GM15510 (cell line): ENCODE results near the gene HIGD1C.

Experiments
- POLR2A ChIP-seq: IDR thresholded peaks from 3 replicates; pipeline ENCODE4 v1.6.1; 2011; ENCODE audit warnings: borderline replicate concordance; ENCODE audit not compliant: insufficient read length; ENCODE audit errors: extremely low read depth

Gene HIGD1C

GRCh38 chr12:50933459-50934124, 18.8 kb upstream of the HIGD1C start:
- no peak for TF ChIP-seq POLR2A

- no peak for TF ChIP-seq POLR2A
These were observed 17.9 kb upstream of the HIGD1C start for GRCh38 chr12:50934371-50934851.

- no peak for TF ChIP-seq POLR2A
These were observed 17.1 kb upstream of the HIGD1C start for GRCh38 chr12:50934981-50935807.

GRCh38 chr12:50936821-50937530, 15.4 kb upstream of the HIGD1C start:
- TF ChIP-seq POLR2A: no peak

GRCh38 chr12:50937653-50938052, 14.7 kb upstream of the HIGD1C start:
- TF ChIP-seq POLR2A: no peak

DNA sequence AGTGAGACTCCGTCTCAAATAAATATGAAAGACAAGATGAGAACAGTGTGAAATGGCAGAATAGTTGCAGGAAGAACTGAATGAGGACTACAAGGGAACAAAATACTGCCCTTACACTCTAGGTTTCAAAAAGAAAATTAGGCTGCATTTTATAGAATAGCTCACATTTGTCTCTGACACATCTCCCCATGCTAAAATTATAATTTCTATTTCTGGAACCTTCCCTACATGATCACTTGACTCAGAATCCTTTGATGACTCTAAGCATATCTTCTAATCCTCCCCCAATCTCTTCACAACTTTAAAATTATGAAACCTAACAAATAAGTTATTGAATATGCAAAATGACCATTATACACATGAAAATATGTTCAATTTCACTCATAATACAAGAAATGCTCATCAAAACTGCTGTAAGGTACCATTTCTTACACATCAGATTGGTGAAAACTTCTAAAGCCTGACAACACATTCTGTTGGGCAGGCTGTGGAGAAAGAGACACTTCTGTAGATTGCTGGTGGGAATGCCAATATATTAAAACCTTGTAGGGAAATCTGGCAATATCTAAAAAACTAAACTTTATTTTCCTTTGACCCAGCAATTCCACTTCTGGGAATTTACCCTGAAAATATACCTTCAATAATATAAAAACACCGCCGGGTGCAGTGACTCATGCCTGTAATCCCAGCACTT, 4.3 kb upstream of the HIGD1C start:
- no peak for TF ChIP-seq POLR2A

DNA sequence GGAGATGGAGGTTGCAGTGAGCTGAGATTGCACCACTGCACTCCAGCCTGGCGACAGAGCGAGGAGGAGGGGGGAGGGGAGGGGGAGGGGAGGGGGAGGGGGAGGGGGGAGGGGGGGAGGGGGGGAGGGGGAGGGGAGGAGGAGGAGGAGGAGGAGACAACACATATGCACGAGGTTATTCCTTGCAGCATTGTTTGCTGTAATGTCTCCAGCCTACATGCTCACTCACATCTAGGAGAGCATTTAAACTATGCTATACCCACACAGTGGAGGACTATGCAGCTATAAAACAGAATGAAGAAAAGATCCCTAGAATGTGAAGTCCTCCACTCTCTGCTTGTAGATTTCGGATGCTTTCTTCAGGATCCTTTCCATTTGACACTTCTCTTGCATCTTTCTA, 3.5 kb upstream of the HIGD1C start:
- TF ChIP-seq POLR2A: no peak

- TF ChIP-seq POLR2A: no peak
These were observed 2.5 kb upstream of the HIGD1C start for GRCh38 chr12:50949801-50950302.

DNA sequence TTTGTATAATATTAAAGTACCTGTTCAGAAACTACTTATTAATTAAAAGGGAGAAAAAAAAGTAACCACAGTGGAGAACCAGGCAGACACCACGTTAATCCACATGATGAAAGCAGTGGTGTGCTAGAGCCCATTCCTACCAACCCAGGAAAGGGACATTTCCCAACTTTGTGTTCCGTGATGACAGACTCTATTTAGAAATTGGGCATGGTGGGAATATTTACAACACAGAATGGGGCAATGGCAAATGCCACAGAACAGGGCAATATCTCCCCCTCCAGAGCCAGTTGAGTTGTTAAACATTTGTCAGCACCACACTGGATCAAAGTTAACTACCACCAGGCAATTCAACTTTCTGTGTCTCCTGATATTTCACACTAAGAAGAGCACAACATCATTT, 1.2 kb upstream of the HIGD1C start:
- no peak for TF ChIP-seq POLR2A

- TF ChIP-seq POLR2A: no peak
These were observed 703 bp downstream of the HIGD1C start for GRCh38 chr12:50953047-50953446.

GRCh38 chr12:50955288-50955687, 2.9 kb downstream of the HIGD1C start:
- no peak for TF ChIP-seq POLR2A

DNA sequence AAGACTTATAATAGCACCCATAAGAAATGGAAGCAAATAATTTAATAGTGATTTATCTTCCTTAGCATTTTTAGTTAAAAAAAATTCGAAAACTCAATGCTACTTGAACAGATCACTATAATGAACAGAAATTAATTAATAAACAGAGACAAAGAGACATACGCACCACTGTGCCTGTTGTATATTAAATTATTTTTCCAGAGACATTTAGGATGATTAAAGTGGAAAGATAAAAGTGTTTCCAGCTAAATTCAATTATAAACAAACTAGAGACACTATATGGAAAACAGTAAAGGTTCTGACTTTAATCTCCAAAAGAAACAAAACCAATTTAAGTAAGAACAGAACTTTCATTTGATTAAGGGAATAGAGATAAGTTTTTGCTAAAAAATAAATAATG, 3.4 kb downstream of the HIGD1C start:
- no peak for TF ChIP-seq POLR2A

- no peak for TF ChIP-seq POLR2A
These were observed 7.8 kb downstream of the HIGD1C start for GRCh38 chr12:50960130-50960529.

- no peak for TF ChIP-seq POLR2A
These were observed 9.4 kb downstream of the HIGD1C start for GRCh38 chr12:50961708-50962107.
